ENCODE data around the gene EPM2AIP1.

- TF ChIP-seq POLR2AphosphoS5 (IDR thresholded peaks at IDR 0.05), result no peak
- no peak for TF ChIP-seq POLR2A (IDR thresholded peaks at IDR 0.05)
Observed at GRCh38 chr3:37031096-37031682, 38.3 kb upstream of the EPM2AIP1 start.
